A549 (cell line): ENCODE data around the gene TBC1D1.

Source experiments
- ATOH8 ChIP-seq: fragments of 250-450 bp; sonication (Bioruptor Pico); IDR thresholded peaks from 2 replicates; pipeline ENCODE4 v1.5.0; 2020; ENCODE audit warnings: low read depth, mild to moderate bottlenecking, moderate library complexity
- CHD2 ChIP-seq: fragments of 150-350 bp; IDR thresholded peaks from 2 replicates; pipeline ENCODE4 v1.6.1; 2014; ENCODE audit warnings: low read length; ENCODE audit not compliant: partially characterized antibody
- CTCF ChIP-seq: fragments of >200 bp; sonication (Bioruptor Twin); formaldehyde crosslinking; IDR thresholded peaks from 3 replicates; pipeline ENCODE4 v1.5.1; 2016
- HMGXB4 ChIP-seq: fragments of 250-450 bp; sonication (Bioruptor Pico); IDR thresholded peaks from 2 replicates; pipeline ENCODE4 v1.5.0; 2021; ENCODE audit warnings: mild to moderate bottlenecking, moderate library complexity, borderline replicate concordance
- PHF8 ChIP-seq: fragments of 200-600 bp; sonication (generic); IDR thresholded peaks from 2 replicates; pipeline ENCODE4 v1.6.1; 2016; ENCODE audit warnings: low read depth, mild to moderate bottlenecking, antibody characterized with exemption, moderate library complexity, borderline replicate concordance
- POLR2A ChIP-seq: IDR thresholded peaks from 2 replicates; pipeline ENCODE4 v1.6.1; 2012; ENCODE audit warnings: mild to moderate bottlenecking, low read length
- POLR2AphosphoS2 ChIP-seq: conservative IDR thresholded peaks from 2 replicates; pipeline ENCODE4 v1.6.1; 2012; ENCODE audit warnings: low read length, improper control_type of control experiment, inconsistent platforms
- RFX5 ChIP-seq: fragments of 450-650 bp; IDR thresholded peaks from 2 replicates; pipeline ENCODE4 v1.7.1; 2014; ENCODE audit warnings: antibody characterized with exemption, mild to moderate bottlenecking, moderate library complexity
- TF ChIP-seq, protein P1 (sequence below): fragments of 200-600 bp; sonication (generic); IDR thresholded peaks from 2 replicates; pipeline ENCODE4 v1.6.1; 2016; ENCODE audit warnings: antibody characterized with exemption, mild to moderate bottlenecking, moderate library complexity

- TF ChIP-seq CHD2 (no peak), POLR2A (no peak), CTCF (no peak), RFX5 (no peak), PHF8 (no peak), POLR2AphosphoS2 (no peak), ATOH8 (CRISPR knock-in tag) (no peak), HMGXB4 (CRISPR knock-in tag) (no peak)
- TF ChIP-seq, protein P1, sequence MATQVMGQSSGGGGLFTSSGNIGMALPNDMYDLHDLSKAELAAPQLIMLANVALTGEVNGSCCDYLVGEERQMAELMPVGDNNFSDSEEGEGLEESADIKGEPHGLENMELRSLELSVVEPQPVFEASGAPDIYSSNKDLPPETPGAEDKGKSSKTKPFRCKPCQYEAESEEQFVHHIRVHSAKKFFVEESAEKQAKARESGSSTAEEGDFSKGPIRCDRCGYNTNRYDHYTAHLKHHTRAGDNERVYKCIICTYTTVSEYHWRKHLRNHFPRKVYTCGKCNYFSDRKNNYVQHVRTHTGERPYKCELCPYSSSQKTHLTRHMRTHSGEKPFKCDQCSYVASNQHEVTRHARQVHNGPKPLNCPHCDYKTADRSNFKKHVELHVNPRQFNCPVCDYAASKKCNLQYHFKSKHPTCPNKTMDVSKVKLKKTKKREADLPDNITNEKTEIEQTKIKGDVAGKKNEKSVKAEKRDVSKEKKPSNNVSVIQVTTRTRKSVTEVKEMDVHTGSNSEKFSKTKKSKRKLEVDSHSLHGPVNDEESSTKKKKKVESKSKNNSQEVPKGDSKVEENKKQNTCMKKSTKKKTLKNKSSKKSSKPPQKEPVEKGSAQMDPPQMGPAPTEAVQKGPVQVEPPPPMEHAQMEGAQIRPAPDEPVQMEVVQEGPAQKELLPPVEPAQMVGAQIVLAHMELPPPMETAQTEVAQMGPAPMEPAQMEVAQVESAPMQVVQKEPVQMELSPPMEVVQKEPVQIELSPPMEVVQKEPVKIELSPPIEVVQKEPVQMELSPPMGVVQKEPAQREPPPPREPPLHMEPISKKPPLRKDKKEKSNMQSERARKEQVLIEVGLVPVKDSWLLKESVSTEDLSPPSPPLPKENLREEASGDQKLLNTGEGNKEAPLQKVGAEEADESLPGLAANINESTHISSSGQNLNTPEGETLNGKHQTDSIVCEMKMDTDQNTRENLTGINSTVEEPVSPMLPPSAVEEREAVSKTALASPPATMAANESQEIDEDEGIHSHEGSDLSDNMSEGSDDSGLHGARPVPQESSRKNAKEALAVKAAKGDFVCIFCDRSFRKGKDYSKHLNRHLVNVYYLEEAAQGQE: no peak
Observed at GRCh38 chr4:38056011-38056685, 165.3 kb downstream of the TBC1D1 start.
